ENCODE results near the gene CERK. TPM values are rescaled to one million over a fixed set of nuclear protein-coding genes. Genes with fewer than 3 reads are reported as not detected.

The CERK gene
- total RNA-seq, 4 donors from 2014 or later = 37.4 to 59.9 (median 57.3) TPM

DNA sequence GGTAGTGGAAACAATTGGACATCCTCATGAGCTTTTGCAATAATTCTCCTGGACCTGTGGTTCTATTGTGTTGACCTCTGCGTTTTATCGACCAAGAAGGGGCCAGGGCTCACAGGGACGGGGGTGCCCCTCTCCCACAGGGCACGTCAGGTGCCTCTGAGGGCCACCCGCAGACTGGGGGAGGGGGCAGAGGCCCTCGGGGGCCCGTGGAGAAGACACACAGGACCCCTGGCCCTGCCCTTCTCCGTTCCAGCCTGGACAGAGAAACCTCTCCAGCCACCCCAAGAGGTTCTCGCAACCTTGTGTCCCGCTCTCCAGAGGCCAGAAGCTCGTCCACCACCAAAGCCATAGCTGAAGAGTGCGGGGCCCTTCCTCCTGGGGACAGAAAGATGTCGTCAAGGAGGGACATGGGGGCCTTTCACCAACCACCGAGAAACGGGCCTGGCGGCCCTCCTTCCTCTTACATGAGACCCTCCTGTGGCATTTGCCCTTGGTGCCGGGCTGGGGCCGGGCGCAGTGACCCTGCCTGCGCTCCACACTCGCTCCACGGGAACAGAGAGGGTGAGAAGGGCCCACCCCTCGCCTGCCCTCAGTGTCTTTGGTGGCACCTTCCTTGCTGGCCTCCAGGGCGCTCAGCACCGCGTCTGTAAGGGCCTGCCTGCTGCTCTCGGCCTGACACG is 60.6 kb downstream of the CERK start:
- intact Hi-C loops (cut with DNase I; ENCODE audit: low total_unique reads) = no loop called here
- Histone ChIP-seq H3K27ac (no peak overlapping the region), H3K9me3 (no peaks in the 10 kb centered on the region), H3K4me1 (no peaks in the 10 kb centered on the region), H3K27me3 (no peaks in the 10 kb centered on the region), H3K36me3 (no peaks in the 10 kb centered on the region), H3K4me3 (no peak overlapping the region)
- DNase-seq = no peak
- no peak for TF ChIP-seq POLR2A (IDR thresholded peaks at IDR 0.05)
- TF ChIP-seq, protein P1, sequence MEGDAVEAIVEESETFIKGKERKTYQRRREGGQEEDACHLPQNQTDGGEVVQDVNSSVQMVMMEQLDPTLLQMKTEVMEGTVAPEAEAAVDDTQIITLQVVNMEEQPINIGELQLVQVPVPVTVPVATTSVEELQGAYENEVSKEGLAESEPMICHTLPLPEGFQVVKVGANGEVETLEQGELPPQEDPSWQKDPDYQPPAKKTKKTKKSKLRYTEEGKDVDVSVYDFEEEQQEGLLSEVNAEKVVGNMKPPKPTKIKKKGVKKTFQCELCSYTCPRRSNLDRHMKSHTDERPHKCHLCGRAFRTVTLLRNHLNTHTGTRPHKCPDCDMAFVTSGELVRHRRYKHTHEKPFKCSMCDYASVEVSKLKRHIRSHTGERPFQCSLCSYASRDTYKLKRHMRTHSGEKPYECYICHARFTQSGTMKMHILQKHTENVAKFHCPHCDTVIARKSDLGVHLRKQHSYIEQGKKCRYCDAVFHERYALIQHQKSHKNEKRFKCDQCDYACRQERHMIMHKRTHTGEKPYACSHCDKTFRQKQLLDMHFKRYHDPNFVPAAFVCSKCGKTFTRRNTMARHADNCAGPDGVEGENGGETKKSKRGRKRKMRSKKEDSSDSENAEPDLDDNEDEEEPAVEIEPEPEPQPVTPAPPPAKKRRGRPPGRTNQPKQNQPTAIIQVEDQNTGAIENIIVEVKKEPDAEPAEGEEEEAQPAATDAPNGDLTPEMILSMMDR (IDR thresholded peaks at IDR 0.05) = no peak

DNA sequence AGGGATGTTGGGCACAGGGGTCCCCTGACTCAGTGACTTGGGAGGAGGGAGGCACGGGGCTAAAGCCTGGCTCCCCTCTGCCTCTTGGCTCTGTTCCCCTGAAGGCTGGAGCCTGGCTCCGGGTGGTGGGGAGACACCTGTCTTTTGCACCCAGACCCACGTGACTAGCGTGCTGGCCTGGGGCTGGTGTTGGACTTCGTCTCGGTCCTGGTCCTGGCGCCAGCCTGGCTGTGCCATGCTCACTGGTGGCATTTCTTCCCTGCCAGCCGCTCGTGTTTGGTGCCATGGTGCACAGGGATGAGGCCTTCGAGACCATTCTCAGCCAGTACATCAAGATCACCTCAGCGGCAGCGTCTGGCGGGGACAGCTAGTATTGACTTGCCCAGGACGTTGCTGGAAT is 61.2 kb downstream of the CERK start:
- no peak overlapping the region for H3K27ac ChIP-seq
- intact Hi-C loops (cut with DNase I; ENCODE audit: low total_unique reads) = no loop called here
- no peak for DNase-seq

DNA sequence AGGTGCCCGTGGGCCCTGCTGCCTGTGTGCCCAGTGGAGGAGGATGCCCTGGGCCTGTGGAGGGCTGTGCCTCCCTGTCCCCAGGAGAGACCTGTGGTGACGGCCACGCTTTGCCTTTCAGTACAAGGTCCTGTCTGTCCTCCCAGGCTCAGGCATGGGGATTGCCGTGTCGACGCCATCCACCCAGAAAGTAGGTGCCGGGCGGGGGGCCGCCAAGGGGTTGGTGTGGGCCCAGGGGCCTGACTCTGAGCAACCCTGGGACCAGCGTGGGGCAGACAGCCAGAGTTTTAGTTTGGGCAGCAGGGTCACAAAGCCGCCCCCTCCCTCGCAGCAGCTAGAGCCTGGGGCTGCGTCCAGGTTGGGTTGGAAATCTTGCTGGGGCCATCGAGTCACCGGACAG is 61.6 kb downstream of the CERK start:
- no peak overlapping the region for H3K4me3 ChIP-seq
- no peak for DNase-seq
- H3K36me3 ChIP-seq = no peaks in the 10 kb centered on the region
- intact Hi-C loops (cut with DNase I; ENCODE audit: low total_unique reads) = no loop called here
- H3K27me3 ChIP-seq = no peaks in the 10 kb centered on the region
- no peaks in the 10 kb centered on the region for H3K9me3 ChIP-seq
- H3K4me1 ChIP-seq = no peaks in the 10 kb centered on the region
- no peak overlapping the region for H3K27ac ChIP-seq
- TF ChIP-seq, protein P1 (IDR thresholded peaks at IDR 0.05) = no peak
- TF ChIP-seq POLR2A (IDR thresholded peaks at IDR 0.05) = no peak

More for the DNA sequence above, 61.2 kb downstream of the CERK start:
- H3K4me3 ChIP-seq = no peak overlapping the region
- no peak for TF ChIP-seq POLR2A (IDR thresholded peaks at IDR 0.05)
- TF ChIP-seq, protein P1 (IDR thresholded peaks at IDR 0.05) = no peak
- H3K36me3 ChIP-seq = no peaks in the 10 kb centered on the region
- no peaks in the 10 kb centered on the region for H3K27me3 ChIP-seq
- H3K4me1 ChIP-seq = no peaks in the 10 kb centered on the region
- no peaks in the 10 kb centered on the region for H3K9me3 ChIP-seq

DNA sequence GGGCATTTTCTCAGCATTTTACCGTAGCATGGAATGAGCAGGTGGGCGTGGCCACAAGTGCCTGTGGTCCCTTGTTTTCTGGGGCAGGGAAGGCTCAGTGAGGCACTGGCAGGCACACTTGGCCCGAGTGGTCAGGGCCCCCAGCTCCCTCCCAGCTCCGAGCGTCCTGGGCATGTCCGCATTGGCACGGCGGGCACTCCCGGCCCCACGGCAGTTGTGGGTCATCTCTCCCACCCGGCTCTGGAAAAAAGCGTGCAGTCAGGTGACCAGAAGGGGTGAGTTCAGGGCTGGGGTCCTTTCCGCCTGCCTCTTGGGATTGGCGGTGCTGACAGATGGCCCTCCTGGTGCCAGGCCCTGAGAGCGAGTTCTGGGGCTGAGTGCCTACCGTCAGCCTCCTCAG is 62.1 kb downstream of the CERK start:
- intact Hi-C loops (cut with DNase I; ENCODE audit: low total_unique reads) = no loop called here
- TF ChIP-seq POLR2A (IDR thresholded peaks at IDR 0.05) = no peak
- TF ChIP-seq, protein P1 (IDR thresholded peaks at IDR 0.05) = no peak
- H3K36me3 ChIP-seq = no peaks in the 10 kb centered on the region
- no peak overlapping the region for H3K27ac ChIP-seq
- no peaks in the 10 kb centered on the region for H3K4me1 ChIP-seq
- no peak overlapping the region for H3K4me3 ChIP-seq
- H3K27me3 ChIP-seq = no peaks in the 10 kb centered on the region
- H3K9me3 ChIP-seq = no peaks in the 10 kb centered on the region
- DNase-seq = no peak

DNA sequence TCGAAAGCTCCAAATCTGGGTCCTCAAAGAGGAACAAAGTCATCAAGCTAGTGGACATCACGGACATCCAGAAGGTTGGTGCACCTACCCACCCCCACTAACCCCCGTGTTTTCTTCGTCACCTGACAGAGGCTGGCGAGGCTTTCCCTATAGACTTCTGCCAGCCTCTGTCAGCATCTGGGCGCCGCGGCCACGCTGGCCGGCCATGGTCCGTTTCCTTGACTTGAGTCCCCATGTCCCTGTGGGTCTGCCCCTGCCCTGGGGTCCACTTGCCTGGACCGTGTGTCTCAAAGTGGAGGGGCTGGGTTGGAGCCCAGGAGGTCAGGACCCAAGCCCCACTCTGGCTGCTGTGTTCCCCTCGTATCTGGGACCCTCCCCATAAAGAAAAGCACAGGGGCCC is 62.6 kb downstream of the CERK start:
- Histone ChIP-seq H3K4me3 (no peak overlapping the region), H3K4me1 (no peaks in the 10 kb centered on the region), H3K36me3 (no peaks in the 10 kb centered on the region), H3K27me3 (no peaks in the 10 kb centered on the region), H3K27ac (no peak overlapping the region), H3K9me3 (no peaks in the 10 kb centered on the region)
- intact Hi-C loops (cut with DNase I; ENCODE audit: low total_unique reads) = no loop called here
- no peak for TF ChIP-seq POLR2A (IDR thresholded peaks at IDR 0.05)
- TF ChIP-seq, protein P1 (IDR thresholded peaks at IDR 0.05) = no peak
- DNase-seq = no peak
